ENCODE measurements around the gene USP47. TPM values are rescaled to one million over a fixed set of nuclear protein-coding genes. Genes with fewer than 3 reads are reported as not detected.

USP47 gene
- total and polyA plus RNA-seq, 2 of the 13 experiments (the other 11 are each of a cell fraction or from before 2014, with no cell fraction given): 12.2 to 52.7 TPM

DNA sequence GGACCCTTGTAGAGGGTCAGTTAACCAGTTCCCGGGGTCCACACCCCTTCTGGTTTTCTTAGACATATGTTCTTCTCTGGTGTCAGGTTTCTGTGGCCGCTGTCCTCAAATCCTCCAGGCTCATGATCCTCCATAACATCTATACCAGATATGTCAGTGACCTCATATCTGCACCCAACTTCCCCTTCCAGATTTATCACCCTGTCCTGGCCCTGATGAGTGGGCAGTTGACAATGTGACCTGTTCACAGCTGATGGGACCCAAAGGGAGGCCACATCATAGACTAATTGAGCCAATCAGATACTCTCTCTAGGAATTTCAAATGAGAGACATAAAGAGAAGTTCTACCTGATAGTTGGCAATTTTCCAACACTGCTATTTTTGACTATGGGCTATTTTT, 161.6 kb downstream of the USP47 start:
- POLR2A ChIA-PET: no interaction called here
- Histone ChIP-seq H2AFZ (ENCODE audit: low read length) (no peak overlapping the region), H3K4me3 (replicated peaks in 1 of 3; ENCODE audit: insufficient read depth in 1 of 3, low read depth in 2 of 3, low read length in 3 of 3) (no peak overlapping the region), H3K36me3 (replicated peaks in 1 of 2; ENCODE audit: control insufficient read depth in 1 of 2, insufficient read depth in 2 of 2, low read length in 2 of 2) (no peaks in the 10 kb centered on the region), H3K79me2 (ENCODE audit: insufficient read depth, low read length) (no peaks in the 10 kb centered on the region), H3K9ac (ENCODE audit: insufficient read depth, low read depth, low read length) (no peak overlapping the region), H3K27me3 (ENCODE audit: control insufficient read depth in 1 of 2, insufficient read depth in 2 of 2, low read length in 2 of 2) (peaks cover 3 to 30% of the 10 kb centered on the region in 2 experiments; a peak in 4 of 5 replicates), H3K4me2 (ENCODE audit: low read depth, low read length) (no peak overlapping the region), H3K27ac (ENCODE audit: extremely low read length, insufficient read depth, low read length) (no peak overlapping the region), H3K9me3 (ENCODE audit: low read length) (no peaks in the 10 kb centered on the region), H3K4me1 (ENCODE audit: insufficient read depth, low read length) (no peaks in the 10 kb centered on the region), H4K20me1 (ENCODE audit: insufficient read depth, low read length) (no peaks in the 10 kb centered on the region)
- WGBS (ENCODE audit: low lambda C conversion rate): 38% methylated on average over 2 of the region's 2 CpGs
- BruUV-seq (replicated peaks): no TSS peak
- DNase-seq (ENCODE audit: low spot score) (no peak), ATAC-seq (no peak), FAIRE-seq (no peak)
- no peak for TF ChIP-seq ZNF251 (CRISPR knock-in tag; IDR thresholded peaks at IDR 0.05)
- in situ Hi-C loops (cut with HindIII; ENCODE audit: extremely low pct_ligation_motif_present, low pct_unique_long_range_greater_than_20kb): no loop called here
- CTCF ChIA-PET (ENCODE audit: low intra/inter-chr PET ratio, low total read pairs): no interaction called here
- intact Hi-C loops (cut with micrococcal nuclease; ENCODE audit: unreplicated experiment): no loop called here

DNA sequence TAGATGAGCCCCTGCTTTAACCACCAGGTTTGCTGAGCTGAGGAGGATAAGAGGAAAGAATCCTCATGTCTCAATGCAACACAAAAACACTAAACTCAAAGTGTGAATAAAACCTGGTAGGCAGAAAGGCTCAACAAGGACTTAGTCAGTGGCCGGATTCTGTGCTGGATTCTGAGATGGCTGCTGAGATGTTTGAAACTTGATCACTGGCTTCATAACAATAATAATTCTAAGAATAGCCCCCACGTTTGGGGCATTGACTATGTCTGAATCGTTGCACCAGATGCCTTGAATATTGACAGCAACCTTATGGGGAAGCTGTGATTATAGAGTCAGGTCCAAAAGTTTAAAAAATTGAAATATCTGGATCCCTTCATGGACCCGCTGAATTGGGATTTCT, 162.0 kb downstream of the USP47 start:
- BruUV-seq (replicated peaks): no TSS peak
- Histone ChIP-seq H3K9ac (ENCODE audit: insufficient read depth, low read depth, low read length) (no peak overlapping the region), H3K27me3 (ENCODE audit: control insufficient read depth in 1 of 2, insufficient read depth in 2 of 2, low read length in 2 of 2) (peaks cover 5 to 32% of the 10 kb centered on the region in 2 experiments), H2AFZ (ENCODE audit: low read length) (no peak overlapping the region), H3K79me2 (ENCODE audit: insufficient read depth, low read length) (no peaks in the 10 kb centered on the region), H3K4me3 (replicated peaks in 1 of 3; ENCODE audit: insufficient read depth in 1 of 3, low read depth in 2 of 3, low read length in 3 of 3) (no peak overlapping the region), H3K4me2 (ENCODE audit: low read depth, low read length) (no peak overlapping the region), H3K9me3 (ENCODE audit: low read length) (no peaks in the 10 kb centered on the region), H3K27ac (ENCODE audit: extremely low read length, insufficient read depth, low read length) (no peak overlapping the region), H3K36me3 (replicated peaks in 1 of 2; ENCODE audit: control insufficient read depth in 1 of 2, insufficient read depth in 2 of 2, low read length in 2 of 2) (no peaks in the 10 kb centered on the region), H4K20me1 (ENCODE audit: insufficient read depth, low read length) (no peaks in the 10 kb centered on the region), H3K4me1 (ENCODE audit: insufficient read depth, low read length) (no peaks in the 10 kb centered on the region)
- FAIRE-seq: no peak
- POLR2A ChIA-PET: no interaction called here
- intact Hi-C loops (cut with micrococcal nuclease; ENCODE audit: unreplicated experiment): no loop called here
- DNase-seq (ENCODE audit: low spot score): no peak
- no peak for ATAC-seq
- in situ Hi-C loops (cut with HindIII; ENCODE audit: extremely low pct_ligation_motif_present, low pct_unique_long_range_greater_than_20kb): no loop called here
- CTCF ChIA-PET (ENCODE audit: low intra/inter-chr PET ratio, low total read pairs): no interaction called here
- 39% methylated on average over 4 of the region's 4 CpGs for WGBS (ENCODE audit: low lambda C conversion rate)
- TF ChIP-seq ZNF775 (CRISPR knock-in tag; IDR thresholded peaks at IDR 0.05; ENCODE audit: borderline replicate concordance) (no peak), SNAPC2 (CRISPR knock-in tag; IDR thresholded peaks at IDR 0.05) (no peak), ZNF274 (CRISPR knock-in tag; IDR thresholded peaks at IDR 0.05) (no peak), ERF (CRISPR knock-in tag; IDR thresholded peaks at IDR 0.05) (no peak), NFIB (CRISPR knock-in tag; IDR thresholded peaks at IDR 0.05; ENCODE audit: borderline replicate concordance) (no peak), KLF12 (CRISPR knock-in tag; IDR thresholded peaks at IDR 0.05; ENCODE audit: borderline replicate concordance) (no peak), MBD4 (IDR thresholded peaks at IDR 0.05; ENCODE audit: borderline replicate concordance, low read length) (no peak), PRMT3 (CRISPR knock-in tag; IDR thresholded peaks at IDR 0.05; ENCODE audit: borderline replicate concordance, low read depth) (no peak), GZF1 (CRISPR knock-in tag; IDR thresholded peaks at IDR 0.05) (no peak), HOXA3 (CRISPR knock-in tag; IDR thresholded peaks at IDR 0.05) (no peak), ZNF790 (CRISPR knock-in tag; IDR thresholded peaks at IDR 0.05; ENCODE audit: borderline replicate concordance) (no peak), ZNF501 (CRISPR knock-in tag; IDR thresholded peaks at IDR 0.05) (no peak)
- TF ChIP-seq, protein P1, sequence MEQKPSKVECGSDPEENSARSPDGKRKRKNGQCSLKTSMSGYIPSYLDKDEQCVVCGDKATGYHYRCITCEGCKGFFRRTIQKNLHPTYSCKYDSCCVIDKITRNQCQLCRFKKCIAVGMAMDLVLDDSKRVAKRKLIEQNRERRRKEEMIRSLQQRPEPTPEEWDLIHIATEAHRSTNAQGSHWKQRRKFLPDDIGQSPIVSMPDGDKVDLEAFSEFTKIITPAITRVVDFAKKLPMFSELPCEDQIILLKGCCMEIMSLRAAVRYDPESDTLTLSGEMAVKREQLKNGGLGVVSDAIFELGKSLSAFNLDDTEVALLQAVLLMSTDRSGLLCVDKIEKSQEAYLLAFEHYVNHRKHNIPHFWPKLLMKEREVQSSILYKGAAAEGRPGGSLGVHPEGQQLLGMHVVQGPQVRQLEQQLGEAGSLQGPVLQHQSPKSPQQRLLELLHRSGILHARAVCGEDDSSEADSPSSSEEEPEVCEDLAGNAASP (CRISPR knock-in tag; IDR thresholded peaks at IDR 0.05; ENCODE audit: borderline replicate concordance): no peak
- TF ChIP-seq, protein P2, sequence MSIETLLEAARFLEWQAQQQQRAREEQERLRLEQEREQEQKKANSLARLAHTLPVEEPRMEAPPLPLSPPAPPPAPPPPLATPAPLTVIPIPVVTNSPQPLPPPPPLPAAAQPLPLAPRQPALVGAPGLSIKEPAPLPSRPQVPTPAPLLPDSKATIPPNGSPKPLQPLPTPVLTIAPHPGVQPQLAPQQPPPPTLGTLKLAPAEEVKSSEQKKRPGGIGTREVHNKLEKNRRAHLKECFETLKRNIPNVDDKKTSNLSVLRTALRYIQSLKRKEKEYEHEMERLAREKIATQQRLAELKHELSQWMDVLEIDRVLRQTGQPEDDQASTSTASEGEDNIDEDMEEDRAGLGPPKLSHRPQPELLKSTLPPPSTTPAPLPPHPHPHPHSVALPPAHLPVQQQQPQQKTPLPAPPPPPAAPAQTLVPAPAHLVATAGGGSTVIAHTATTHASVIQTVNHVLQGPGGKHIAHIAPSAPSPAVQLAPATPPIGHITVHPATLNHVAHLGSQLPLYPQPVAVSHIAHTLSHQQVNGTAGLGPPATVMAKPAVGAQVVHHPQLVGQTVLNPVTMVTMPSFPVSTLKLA (IDR thresholded peaks at IDR 0.05): no peak
- TF ChIP-seq, protein P3, sequence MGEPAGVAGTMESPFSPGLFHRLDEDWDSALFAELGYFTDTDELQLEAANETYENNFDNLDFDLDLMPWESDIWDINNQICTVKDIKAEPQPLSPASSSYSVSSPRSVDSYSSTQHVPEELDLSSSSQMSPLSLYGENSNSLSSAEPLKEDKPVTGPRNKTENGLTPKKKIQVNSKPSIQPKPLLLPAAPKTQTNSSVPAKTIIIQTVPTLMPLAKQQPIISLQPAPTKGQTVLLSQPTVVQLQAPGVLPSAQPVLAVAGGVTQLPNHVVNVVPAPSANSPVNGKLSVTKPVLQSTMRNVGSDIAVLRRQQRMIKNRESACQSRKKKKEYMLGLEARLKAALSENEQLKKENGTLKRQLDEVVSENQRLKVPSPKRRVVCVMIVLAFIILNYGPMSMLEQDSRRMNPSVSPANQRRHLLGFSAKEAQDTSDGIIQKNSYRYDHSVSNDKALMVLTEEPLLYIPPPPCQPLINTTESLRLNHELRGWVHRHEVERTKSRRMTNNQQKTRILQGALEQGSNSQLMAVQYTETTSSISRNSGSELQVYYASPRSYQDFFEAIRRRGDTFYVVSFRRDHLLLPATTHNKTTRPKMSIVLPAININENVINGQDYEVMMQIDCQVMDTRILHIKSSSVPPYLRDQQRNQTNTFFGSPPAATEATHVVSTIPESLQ (CRISPR knock-in tag; conservative IDR thresholded peaks at IDR 0.05): no peak
